MG63 (cell line): ENCODE results near the gene GRID2. TPM values are rescaled to one million over a fixed set of nuclear protein-coding genes. Genes with fewer than 3 reads are reported as not detected.
"Not testable (repeated sequence)": the region's sequence is repeated elsewhere in the genome, so short reads cannot be mapped to it uniquely, and the experiment has no call there.

Source experiments
- DNase-seq: peaks from one replicate; pipeline ENCODE4 v3.0.0-alpha.2; 2020
- H3K27me3 ChIP-seq: fragments of 250-450 bp; sonication (Bioruptor Pico); 2 replicates; pipeline ENCODE4 v1.5.1; 2020; ENCODE audit warnings: mild to moderate bottlenecking, moderate library complexity
- H3K36me3 ChIP-seq: fragments of 250-450 bp; sonication (Bioruptor Pico); 2 replicates; pipeline ENCODE4 v1.5.1; 2020; ENCODE audit warnings: mild to moderate bottlenecking, moderate library complexity
- H3K4me3 ChIP-seq: fragments of 250-450 bp; sonication (Bioruptor Pico); 2 replicates; pipeline ENCODE4 v1.5.1; 2020; ENCODE audit warnings: mild to moderate bottlenecking, moderate library complexity
- H3K9me3 ChIP-seq: fragments of 250-450 bp; sonication (Bioruptor Pico); 2 replicates; pipeline ENCODE4 v1.5.1; 2020; ENCODE audit warnings: mild to moderate bottlenecking, moderate library complexity
- total RNA-seq: library from RNA; depleted of rRNA; stranded (reverse); fragments of >200 nt; shearing (Covaris generic); gene quantifications from 2 replicates; pipeline ENCODE4 v1.2.3, GENCODE V29; 2014; ENCODE audit warnings: low replicate concordance

Gene GRID2
- total RNA-seq, 1 experiment from 2014 or later: not detected

DNA sequence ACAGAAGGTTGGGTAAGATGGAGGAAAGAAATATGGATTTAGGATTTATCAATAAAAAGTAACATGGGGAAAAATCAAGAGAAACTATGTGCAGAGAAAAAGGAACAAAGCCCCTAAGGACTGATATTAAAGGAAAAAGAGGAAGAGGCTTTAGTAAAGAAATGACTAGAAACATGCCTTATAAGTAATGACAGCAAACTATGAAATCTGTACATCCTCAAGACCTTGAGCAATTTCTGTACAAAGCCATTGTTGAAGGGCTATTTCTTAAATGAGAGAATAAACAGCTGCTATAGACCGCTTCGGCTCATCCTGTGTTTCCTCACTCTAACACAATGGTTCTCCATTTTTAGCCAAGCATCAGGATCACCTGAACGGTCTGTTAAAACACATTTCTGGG lies 1344.5 kb downstream of the GRID2 start:
- no peak overlapping the region for H3K4me3 ChIP-seq
- H3K36me3 ChIP-seq: no peaks in the 10 kb centered on the region

DNA sequence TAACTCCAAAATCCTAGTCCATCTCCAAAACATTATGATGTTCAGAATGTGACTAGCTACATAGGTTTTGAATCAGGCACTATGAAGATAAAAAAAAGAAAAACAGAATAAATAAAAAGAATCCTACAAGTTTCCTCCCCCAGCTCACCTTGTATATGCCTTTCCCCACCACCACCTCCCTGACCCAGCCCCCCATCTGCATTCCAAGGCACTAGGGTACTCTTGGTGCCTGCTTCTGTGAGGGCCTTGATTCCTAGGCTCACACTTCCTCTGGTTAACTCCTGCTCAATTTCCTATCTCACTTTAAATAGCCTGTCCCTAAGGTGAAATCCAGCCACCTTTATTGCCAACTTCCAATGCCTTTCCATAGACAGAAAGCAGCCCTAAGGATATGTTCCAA lies 1346.1 kb downstream of the GRID2 start:
- Histone ChIP-seq H3K36me3 (no peaks in the 10 kb centered on the region), H3K27me3 (no peaks in the 10 kb centered on the region), H3K4me3 (no peak overlapping the region), H3K9me3 (no peaks in the 10 kb centered on the region)
- DNase-seq: no peak

More for the DNA sequence above, 1344.5 kb downstream of the GRID2 start:
- no peak for DNase-seq
- H3K9me3 ChIP-seq: no peaks in the 10 kb centered on the region
- H3K27me3 ChIP-seq: no peaks in the 10 kb centered on the region

- DNase-seq: no peak
- H3K9me3 ChIP-seq: no peaks in the 10 kb centered on the region
- no peak overlapping the region for H3K4me3 ChIP-seq
- H3K27me3 ChIP-seq: no peaks in the 10 kb centered on the region
- no peaks in the 10 kb centered on the region for H3K36me3 ChIP-seq
Measured at GRCh38 chr4:93654211-93654610, 1350.4 kb downstream of the GRID2 start.

- no peak overlapping the region for H3K4me3 ChIP-seq
- no peak for DNase-seq
- H3K9me3 ChIP-seq: no peaks in the 10 kb centered on the region
- H3K27me3 ChIP-seq: no peaks in the 10 kb centered on the region
- no peaks in the 10 kb centered on the region for H3K36me3 ChIP-seq
Measured at GRCh38 chr4:93657527-93657926, 1353.8 kb downstream of the GRID2 start.

DNA sequence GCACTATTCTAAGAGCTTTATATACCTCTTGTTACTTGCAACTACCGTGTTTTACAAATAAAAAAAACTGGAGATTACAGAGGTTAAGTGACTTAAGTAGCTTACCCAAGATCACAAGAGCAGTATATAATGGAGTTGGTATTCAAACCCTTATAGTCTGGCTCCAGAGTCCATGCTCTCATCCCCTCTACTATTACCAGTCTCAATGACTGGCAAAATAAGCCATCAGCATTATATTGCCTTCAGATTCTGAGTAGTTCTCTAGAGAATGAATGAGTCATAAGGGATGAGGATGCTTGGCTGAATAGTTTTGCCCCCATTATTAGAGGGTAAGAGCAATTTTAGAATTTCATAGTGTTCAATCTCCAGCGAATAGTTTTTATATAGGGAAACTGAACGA lies 1354.7 kb downstream of the GRID2 start:
- Histone ChIP-seq H3K36me3 (no peaks in the 10 kb centered on the region), H3K9me3 (no peaks in the 10 kb centered on the region), H3K27me3 (no peaks in the 10 kb centered on the region), H3K4me3 (no peak overlapping the region)
- DNase-seq: no peak

GRCh38 chr4:93659629-93660028 lies 1355.9 kb downstream of the GRID2 start:
- no peak overlapping the region for H3K4me3 ChIP-seq
- H3K36me3 ChIP-seq: no peaks in the 10 kb centered on the region
- no peaks in the 10 kb centered on the region for H3K9me3 ChIP-seq
- no peak for DNase-seq
- H3K27me3 ChIP-seq: no peaks in the 10 kb centered on the region

GRCh38 chr4:93660036-93660435 lies 1356.3 kb downstream of the GRID2 start:
- H3K27me3 ChIP-seq: no peaks in the 10 kb centered on the region
- DNase-seq: no peak
- H3K36me3 ChIP-seq: no peaks in the 10 kb centered on the region
- H3K4me3 ChIP-seq: no peak overlapping the region
- no peaks in the 10 kb centered on the region for H3K9me3 ChIP-seq

DNA sequence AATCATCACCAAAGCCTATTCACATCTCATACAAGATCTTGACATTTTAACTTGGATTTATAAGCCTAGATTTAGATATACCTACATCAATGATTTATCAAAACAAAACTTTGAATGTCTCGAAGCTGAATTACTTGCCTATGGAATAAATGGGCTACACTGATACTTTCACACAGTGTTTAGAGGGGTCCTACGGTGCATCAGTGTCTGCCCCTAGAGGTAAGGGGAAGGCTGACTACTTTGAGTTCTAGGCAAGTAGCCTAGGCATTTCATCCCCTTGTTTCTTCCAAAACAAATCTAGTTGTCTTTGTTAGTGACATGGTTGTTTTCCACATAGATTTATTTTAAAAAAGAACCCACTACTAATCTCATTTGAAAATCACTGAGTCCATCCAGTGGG lies 1366.7 kb downstream of the GRID2 start:
- no peaks in the 10 kb centered on the region for H3K36me3 ChIP-seq
- no peak overlapping the region for H3K4me3 ChIP-seq
- no peaks in the 10 kb centered on the region for H3K27me3 ChIP-seq
- DNase-seq: no peak
- H3K9me3 ChIP-seq: no peaks in the 10 kb centered on the region

DNA sequence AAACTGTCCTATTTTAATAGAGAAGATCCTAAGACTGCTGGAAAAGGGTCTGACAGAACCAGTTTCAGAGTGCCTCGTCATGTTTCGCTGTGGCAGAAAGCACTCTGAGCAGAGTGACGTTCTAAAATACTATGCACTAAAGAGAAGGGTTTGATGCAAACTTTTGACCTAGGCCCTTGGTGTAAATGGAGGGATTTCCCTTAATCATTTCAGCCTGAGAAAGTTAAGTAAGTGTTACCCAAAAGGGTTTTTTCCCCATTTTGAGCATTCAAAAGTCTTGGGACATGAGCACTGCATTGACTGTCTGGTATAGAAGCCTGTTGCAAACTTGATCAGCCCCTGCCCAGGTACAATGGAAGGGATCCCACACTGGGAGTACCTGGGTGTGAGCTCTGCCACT lies 1367.3 kb downstream of the GRID2 start:
- Histone ChIP-seq H3K9me3 (no peaks in the 10 kb centered on the region), H3K27me3 (no peaks in the 10 kb centered on the region), H3K4me3 (no peak overlapping the region), H3K36me3 (no peaks in the 10 kb centered on the region)
- no peak for DNase-seq

DNA sequence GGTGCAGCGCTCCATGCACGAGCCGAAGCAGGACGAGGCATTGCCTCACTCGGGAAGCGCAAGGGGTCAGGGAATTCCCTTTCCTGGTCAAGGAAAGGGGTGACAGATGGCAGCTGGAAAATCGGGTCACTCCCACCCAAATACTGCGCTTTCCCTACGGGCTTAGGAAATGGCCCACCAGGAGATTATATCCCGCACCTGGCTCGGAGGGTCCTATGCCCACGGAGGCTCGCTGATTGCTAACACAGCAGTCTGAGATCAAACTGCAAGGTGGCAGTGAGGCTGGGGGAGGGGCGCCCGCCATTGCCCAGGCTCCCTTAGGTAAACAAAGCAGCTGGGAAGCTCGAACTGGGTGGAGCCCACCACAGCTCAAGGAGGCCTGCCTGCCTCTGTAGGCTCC lies 1373.2 kb downstream of the GRID2 start:
- not testable (repeated sequence) for H3K9me3 ChIP-seq, DNase-seq

GRCh38 chr4:93684571-93684970 lies 1380.8 kb downstream of the GRID2 start:
- no peak overlapping the region for H3K4me3 ChIP-seq
- H3K36me3 ChIP-seq: no peaks in the 10 kb centered on the region

More for the DNA sequence above, 1373.2 kb downstream of the GRID2 start:
- H3K4me3 ChIP-seq, H3K27me3 ChIP-seq, H3K36me3 ChIP-seq: not testable (repeated sequence)

GRCh38 chr4:93687304-93687703 lies 1383.5 kb downstream of the GRID2 start:
- Histone ChIP-seq H3K4me3 (no peak overlapping the region), H3K36me3 (no peaks in the 10 kb centered on the region), H3K9me3 (no peaks in the 10 kb centered on the region), H3K27me3 (no peaks in the 10 kb centered on the region)
- DNase-seq: no peak

More at GRCh38 chr4:93684571-93684970, 1380.8 kb downstream of the GRID2 start:
- no peaks in the 10 kb centered on the region for H3K9me3 ChIP-seq
- no peaks in the 10 kb centered on the region for H3K27me3 ChIP-seq
- no peak for DNase-seq

DNA sequence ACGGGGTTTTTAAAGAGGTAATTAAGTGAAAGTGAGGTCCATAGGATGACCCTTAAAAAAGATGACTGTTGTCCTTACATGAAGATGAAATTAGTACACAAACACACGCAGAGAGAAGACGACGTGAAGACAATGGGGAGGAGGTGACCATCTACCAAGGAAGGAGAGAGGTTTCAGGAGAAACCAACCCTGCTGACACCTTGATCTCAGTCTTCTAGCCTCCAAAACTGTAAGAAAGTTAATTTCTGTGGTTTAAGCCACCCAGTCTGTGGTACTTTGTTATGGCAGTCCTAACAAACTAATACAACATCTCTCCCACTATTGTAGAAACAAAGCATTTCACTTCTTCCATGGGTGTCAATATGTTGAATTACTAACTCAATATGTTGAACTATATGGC lies 1385.2 kb downstream of the GRID2 start:
- Histone ChIP-seq H3K4me3 (no peak overlapping the region), H3K9me3 (no peaks in the 10 kb centered on the region), H3K27me3 (no peaks in the 10 kb centered on the region), H3K36me3 (no peaks in the 10 kb centered on the region)
- DNase-seq: no peak

GRCh38 chr4:93693141-93693540 lies 1389.4 kb downstream of the GRID2 start:
- no peaks in the 10 kb centered on the region for H3K36me3 ChIP-seq
- H3K9me3 ChIP-seq: no peaks in the 10 kb centered on the region
- no peaks in the 10 kb centered on the region for H3K27me3 ChIP-seq
- no peak overlapping the region for H3K4me3 ChIP-seq
- no peak for DNase-seq

- no peaks in the 10 kb centered on the region for H3K36me3 ChIP-seq
- no peak overlapping the region for H3K4me3 ChIP-seq
- H3K27me3 ChIP-seq: no peaks in the 10 kb centered on the region
- H3K9me3 ChIP-seq: no peaks in the 10 kb centered on the region
- no peak for DNase-seq
Measured at GRCh38 chr4:93698686-93699085, 1394.9 kb downstream of the GRID2 start.

GRCh38 chr4:93700571-93700970 lies 1396.8 kb downstream of the GRID2 start:
- H3K9me3 ChIP-seq: no peaks in the 10 kb centered on the region
- H3K27me3 ChIP-seq: no peaks in the 10 kb centered on the region
- no peak overlapping the region for H3K4me3 ChIP-seq
- no peak for DNase-seq
- H3K36me3 ChIP-seq: no peaks in the 10 kb centered on the region

GRCh38 chr4:93710101-93710846 lies 1406.5 kb downstream of the GRID2 start:
- DNase-seq: no peak
- Histone ChIP-seq H3K27me3 (no peaks in the 10 kb centered on the region), H3K9me3 (no peaks in the 10 kb centered on the region), H3K36me3 (no peaks in the 10 kb centered on the region), H3K4me3 (no peak overlapping the region)

GRCh38 chr4:93710847-93711430 lies 1407.2 kb downstream of the GRID2 start:
- no peak for DNase-seq
- Histone ChIP-seq H3K4me3 (no peak overlapping the region), H3K36me3 (no peaks in the 10 kb centered on the region), H3K27me3 (no peaks in the 10 kb centered on the region), H3K9me3 (no peaks in the 10 kb centered on the region)
